PC-9 (cell line): ENCODE results near the gene CD8B. TPM values are rescaled to one million over a fixed set of nuclear protein-coding genes. Genes with fewer than 3 reads are reported as not detected.

Experiments
- BruUV-seq: library from RNA; stranded (reverse); fragments of 400-500 nt; replicated peaks from 2 replicates; lab custom pipeline; 2021; lab: Mats Ljungman, UMichigan
- CTCF ChIA-PET: fragments of 300-600 bp; sonication (Branson Sonifier 250); formaldehyde crosslinking; loops from one replicate; lab custom pipeline; 2022; ENCODE audit warnings: antibody characterized with exemption; lab: Charles Lee
- POLR2A ChIA-PET: fragments of 300-600 bp; sonication (Branson Sonifier 250); formaldehyde crosslinking; loops from one replicate; lab custom pipeline; 2022; ENCODE audit warnings: antibody characterized with exemption; ENCODE audit not compliant: unreplicated experiment; lab: Charles Lee
- DNase-seq, 2 experiments: peaks; one replicate each; pipeline versions ENCODE4 v3.0.0 to v3.0.0-alpha.2; 2015 to 2022; ENCODE audit warnings: mixed read lengths in 1 of 2
- H2AFZ ChIP-seq: fragments of 200-600 bp; sonication (generic); 2 replicates; pipeline ENCODE4 v1.8.1; 2017; ENCODE audit warnings: antibody characterized with exemption
- H3F3A ChIP-seq: fragments of 200-600 bp; sonication (generic); 2 replicates; pipeline ENCODE4 v1.8.1; 2017; ENCODE audit warnings: antibody characterized with exemption, mild to moderate bottlenecking, low read depth; ENCODE audit not compliant: insufficient read depth
- H3K27ac ChIP-seq: fragments of 200-600 bp; sonication (generic); 2 replicates; pipeline ENCODE4 v1.6.1; 2016; ENCODE audit warnings: mixed run types
- H3K27me3 ChIP-seq: fragments of 200-600 bp; sonication (generic); 2 replicates; pipeline ENCODE4 v1.6.1; 2016; ENCODE audit warnings: low read depth, mixed run types; ENCODE audit not compliant: insufficient read depth
- H3K36me3 ChIP-seq: fragments of 200-600 bp; sonication (generic); 2 replicates; pipeline ENCODE4 v1.6.1; 2016; ENCODE audit warnings: low read depth, mixed run types
- H3K4me1 ChIP-seq: fragments of 200-600 bp; sonication (generic); replicated peaks from 2 replicates; pipeline ENCODE4 v1.6.1; 2016; ENCODE audit warnings: mixed run types; ENCODE audit not compliant: insufficient read depth
- H3K4me2 ChIP-seq: fragments of 200-600 bp; sonication (generic); 2 replicates; pipeline ENCODE4 v1.6.1; 2017; ENCODE audit warnings: mixed run types
- H3K4me3 ChIP-seq: fragments of 200-600 bp; sonication (generic); 2 replicates; pipeline ENCODE4 v1.6.1; 2016; ENCODE audit warnings: mixed run types
- H3K79me2 ChIP-seq: fragments of 200-600 bp; sonication (generic); 2 replicates; pipeline ENCODE4 v1.6.1; 2017; ENCODE audit warnings: low read depth, mixed run types
- H3K9me2 ChIP-seq: fragments of 200-600 bp; sonication (generic); 2 replicates; pipeline ENCODE4 v1.8.1; 2017; ENCODE audit warnings: mild to moderate bottlenecking; ENCODE audit not compliant: insufficient read depth
- H3K9me3 ChIP-seq: fragments of 200-600 bp; sonication (generic); 2 replicates; pipeline ENCODE4 v1.8.1; 2016; ENCODE audit warnings: low read depth; ENCODE audit not compliant: insufficient read depth
- H4K20me1 ChIP-seq: fragments of 200-600 bp; sonication (generic); 2 replicates; pipeline ENCODE4 v1.8.1; 2017; ENCODE audit not compliant: insufficient read depth
- EZH2 ChIP-seq: fragments of 200-600 bp; sonication (generic); IDR thresholded peaks from 2 replicates; pipeline ENCODE4 v1.8.0; 2017; ENCODE audit warnings: antibody characterized with exemption, low read depth
- intact Hi-C: fragments of 100-400 bp; cut with micrococcal nuclease; formaldehyde crosslinking; loops from one replicate; pipeline ENCODE4 v1.10.0; 2022; ENCODE audit not compliant: unreplicated experiment
- total RNA-seq: library from RNA; stranded (reverse); gene quantifications from 2 replicates; pipeline ENCODE4 v1.2.3, GENCODE V29; 2021
- TF ChIP-seq, protein P1 (sequence below): fragments of 200-600 bp; sonication (generic); conservative IDR thresholded peaks from 2 replicates; pipeline ENCODE4 v1.6.1; 2017; ENCODE audit warnings: mixed run types, antibody characterized with exemption, mild to moderate bottlenecking, moderate library complexity

The CD8B gene
- total RNA-seq, 1 experiment from 2014 or later = not detected

DNA sequence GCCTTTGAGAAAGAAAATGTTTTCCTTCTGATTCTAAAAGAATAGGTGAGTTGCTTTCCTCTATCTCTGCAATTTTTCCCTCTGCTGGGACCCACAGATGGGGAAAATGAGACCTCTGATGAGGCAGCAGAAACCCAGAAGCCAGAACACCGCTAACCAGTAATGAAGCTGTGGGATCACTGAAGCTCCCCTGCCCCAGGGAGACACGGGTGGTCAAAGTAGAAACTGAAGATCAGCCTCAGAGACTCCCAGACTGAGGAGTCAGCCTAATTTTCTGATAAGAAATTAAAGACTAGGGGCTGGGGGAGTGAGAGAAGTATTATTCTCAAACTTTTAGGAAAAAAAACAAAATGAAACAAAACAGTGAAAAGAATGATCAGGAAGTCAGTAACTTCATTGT, 30.1 kb downstream of the CD8B start:
- peak overlapping the region; percentile 64 for H2AFZ ChIP-seq
- H3K36me3 ChIP-seq = no peaks in the 10 kb centered on the region
- CTCF ChIA-PET = no interaction called here
- no peaks in the 10 kb centered on the region for H3F3A ChIP-seq
- POLR2A ChIA-PET = no interaction called here
- H3K4me2 ChIP-seq = no peak overlapping the region; the same call in 1 of the 2 replicates
- H3K4me1 ChIP-seq = no peaks in the 10 kb centered on the region
- intact Hi-C loops = no loop called here
- no peaks in the 10 kb centered on the region for H3K27me3 ChIP-seq
- no TSS peak for BruUV-seq
- H3K9me2 ChIP-seq = no peaks in the 10 kb centered on the region
- no peak overlapping the region for H3K27ac ChIP-seq
- no peak for DNase-seq
- TF ChIP-seq, protein P1, sequence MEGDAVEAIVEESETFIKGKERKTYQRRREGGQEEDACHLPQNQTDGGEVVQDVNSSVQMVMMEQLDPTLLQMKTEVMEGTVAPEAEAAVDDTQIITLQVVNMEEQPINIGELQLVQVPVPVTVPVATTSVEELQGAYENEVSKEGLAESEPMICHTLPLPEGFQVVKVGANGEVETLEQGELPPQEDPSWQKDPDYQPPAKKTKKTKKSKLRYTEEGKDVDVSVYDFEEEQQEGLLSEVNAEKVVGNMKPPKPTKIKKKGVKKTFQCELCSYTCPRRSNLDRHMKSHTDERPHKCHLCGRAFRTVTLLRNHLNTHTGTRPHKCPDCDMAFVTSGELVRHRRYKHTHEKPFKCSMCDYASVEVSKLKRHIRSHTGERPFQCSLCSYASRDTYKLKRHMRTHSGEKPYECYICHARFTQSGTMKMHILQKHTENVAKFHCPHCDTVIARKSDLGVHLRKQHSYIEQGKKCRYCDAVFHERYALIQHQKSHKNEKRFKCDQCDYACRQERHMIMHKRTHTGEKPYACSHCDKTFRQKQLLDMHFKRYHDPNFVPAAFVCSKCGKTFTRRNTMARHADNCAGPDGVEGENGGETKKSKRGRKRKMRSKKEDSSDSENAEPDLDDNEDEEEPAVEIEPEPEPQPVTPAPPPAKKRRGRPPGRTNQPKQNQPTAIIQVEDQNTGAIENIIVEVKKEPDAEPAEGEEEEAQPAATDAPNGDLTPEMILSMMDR = no peak
- no peak for TF ChIP-seq EZH2
- no peak overlapping the region for H3K4me3 ChIP-seq
- H3K79me2 ChIP-seq = no peaks in the 10 kb centered on the region
- no peaks in the 10 kb centered on the region for H3K9me3 ChIP-seq
- H4K20me1 ChIP-seq = no peaks in the 10 kb centered on the region

DNA sequence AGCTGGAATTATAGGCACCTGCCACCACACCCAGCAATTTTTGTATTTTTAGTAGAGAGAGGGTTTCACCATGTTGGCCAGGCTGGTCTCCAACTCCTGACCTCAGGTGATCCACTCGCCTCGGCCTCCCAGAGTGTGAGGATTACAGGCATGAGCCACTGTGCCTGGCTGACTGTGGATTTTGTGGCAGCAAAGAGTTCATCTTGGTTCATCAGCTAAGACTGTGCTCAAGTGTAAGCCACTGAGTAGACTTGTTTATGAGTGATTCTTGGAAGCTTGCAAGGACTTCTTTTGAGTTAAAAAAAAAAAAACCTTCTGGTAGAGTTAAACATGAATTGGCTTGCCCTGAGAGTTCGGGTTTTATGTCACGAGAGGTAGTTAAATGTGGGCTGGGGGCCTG, 34.7 kb downstream of the CD8B start:
- no peak overlapping the region for H3K4me2 ChIP-seq
- intact Hi-C loops = no loop called here
- H3K4me3 ChIP-seq = no peak overlapping the region
- no peak for DNase-seq
- H3K79me2 ChIP-seq = no peaks in the 10 kb centered on the region
- no TSS peak for BruUV-seq
- H3K36me3 ChIP-seq = no peaks in the 10 kb centered on the region
- POLR2A ChIA-PET = no interaction called here
- TF ChIP-seq, protein P1 = no peak
- no peak for TF ChIP-seq EZH2
- H3K27ac ChIP-seq = no peak overlapping the region
- no peaks in the 10 kb centered on the region for H4K20me1 ChIP-seq
- H3K9me3 ChIP-seq = no peaks in the 10 kb centered on the region; the same call in 1 of the 2 replicates
- H3K4me1 ChIP-seq = no peaks in the 10 kb centered on the region
- H3F3A ChIP-seq = no peaks in the 10 kb centered on the region
- H2AFZ ChIP-seq = no peak overlapping the region
- peaks cover 4% of the 10 kb centered on the region for H3K27me3 ChIP-seq
- CTCF ChIA-PET = no interaction called here
- H3K9me2 ChIP-seq = no peaks in the 10 kb centered on the region

DNA sequence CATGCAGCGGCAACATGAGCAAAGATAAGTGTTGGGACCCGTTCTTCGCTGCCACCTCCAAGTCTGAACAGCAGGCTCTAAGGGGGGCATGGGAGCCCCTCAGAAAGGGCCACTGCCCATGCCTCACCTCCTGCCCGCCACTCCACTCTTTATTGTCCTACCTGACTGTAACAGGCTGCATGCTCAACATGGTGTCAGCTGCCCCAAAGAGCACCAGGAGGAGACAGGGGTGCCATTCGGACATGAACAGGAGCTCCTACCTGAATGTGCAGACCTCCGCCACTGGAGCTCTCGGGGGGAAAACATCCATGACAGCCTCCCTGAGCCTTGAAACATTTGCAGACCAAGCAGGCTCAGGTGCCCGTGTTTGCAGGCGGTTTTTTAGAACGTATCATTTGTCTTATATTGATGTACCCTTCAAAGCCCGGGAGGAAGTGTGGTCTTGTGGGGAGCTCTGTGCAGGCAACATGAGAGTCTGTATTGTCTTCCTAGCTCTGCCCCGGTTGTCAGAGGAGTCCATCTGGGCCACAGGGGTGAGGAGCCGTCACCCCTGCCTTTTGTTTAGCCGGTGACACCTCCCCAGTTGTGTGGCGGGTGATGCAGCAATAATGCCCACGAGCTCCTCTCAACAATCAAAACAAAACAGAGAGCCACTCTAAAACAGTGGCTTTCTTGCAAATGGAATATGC, 35.8 kb downstream of the CD8B start:
- no peak for DNase-seq
- H3K4me1 ChIP-seq = no peaks in the 10 kb centered on the region
- intact Hi-C loops = no loop called here
- H2AFZ ChIP-seq = no peak overlapping the region
- H3K9me2 ChIP-seq = no peaks in the 10 kb centered on the region
- no TSS peak for BruUV-seq
- TF ChIP-seq EZH2 = no peak
- TF ChIP-seq, protein P1 = no peak
- no peaks in the 10 kb centered on the region for H4K20me1 ChIP-seq
- POLR2A ChIA-PET = interaction anchor here (0.6 kb wide), 2 partner anchors 171 to 599 kb away, joined by 3 to 4 read pairs; no protein-coding TSS in a partner anchor
- H3K36me3 ChIP-seq = no peaks in the 10 kb centered on the region
- H3K9me3 ChIP-seq = no peaks in the 10 kb centered on the region; the same call in 1 of the 2 replicates
- CTCF ChIA-PET = no interaction called here
- no peaks in the 10 kb centered on the region for H3F3A ChIP-seq
- H3K27ac ChIP-seq = no peak overlapping the region
- no peak overlapping the region for H3K4me2 ChIP-seq
- H3K27me3 ChIP-seq = peaks cover 4% of the 10 kb centered on the region
- H3K4me3 ChIP-seq = no peak overlapping the region
- H3K79me2 ChIP-seq = no peaks in the 10 kb centered on the region
